NAMALWA (cell line): Measurements from ENCODE around the gene FAM234A.

Experiments
- DNase-seq: peaks from one replicate; pipeline ENCODE4 v3.0.0-alpha.2; 2015; ENCODE audit warnings: low spot score

FAM234A gene

DNA sequence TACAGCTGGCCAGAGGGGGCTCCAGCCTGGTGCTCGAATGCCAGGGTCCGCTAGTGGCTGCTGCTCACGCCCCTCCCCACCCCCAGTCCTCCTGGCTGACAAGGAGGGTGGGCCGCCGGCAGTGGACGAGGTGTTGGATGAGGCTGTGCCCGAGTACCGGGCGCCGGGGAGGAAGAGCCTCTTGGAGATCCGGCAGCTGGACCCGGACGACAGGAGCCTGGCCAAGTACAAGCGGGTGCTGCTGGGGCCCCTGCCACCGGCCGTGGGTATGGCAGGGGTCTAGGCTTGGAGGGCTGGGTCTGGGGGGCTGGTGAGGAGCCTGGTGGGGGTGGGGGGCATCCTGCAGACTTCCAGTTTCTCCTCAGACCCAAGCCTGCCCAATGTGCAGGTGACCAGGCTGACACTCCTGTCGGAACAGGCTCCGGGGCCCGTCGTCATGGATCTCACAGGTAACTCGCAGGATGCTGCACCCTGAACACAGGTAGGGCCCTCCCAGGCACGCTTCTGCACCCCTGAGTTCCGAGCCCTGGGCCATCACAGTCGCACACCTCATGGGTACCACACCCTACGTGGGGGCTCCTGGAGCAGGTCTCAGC is 47.1 kb downstream of the FAM234A start:
- DNase-seq, result no peak

DNA sequence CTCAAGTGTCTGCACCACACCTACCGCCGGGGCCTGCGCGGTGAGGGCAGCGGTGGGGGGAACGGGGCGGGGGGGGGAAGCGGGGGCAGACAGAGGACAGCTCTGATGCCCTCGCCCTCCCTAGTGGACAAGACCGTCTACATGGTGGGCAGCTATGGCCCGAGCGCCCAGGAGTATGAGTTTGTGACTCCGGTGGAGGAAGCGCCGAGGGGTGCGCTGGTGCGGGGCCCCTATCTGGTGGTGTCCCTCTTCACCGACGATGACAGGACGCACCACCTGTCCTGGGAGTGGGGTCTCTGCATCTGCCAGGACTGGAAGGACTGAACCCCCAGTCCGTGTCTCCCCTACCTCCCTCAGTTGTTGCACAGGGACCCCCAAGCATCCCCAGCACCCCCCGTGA is 47.9 kb downstream of the FAM234A start:
- no peak for DNase-seq

DNA sequence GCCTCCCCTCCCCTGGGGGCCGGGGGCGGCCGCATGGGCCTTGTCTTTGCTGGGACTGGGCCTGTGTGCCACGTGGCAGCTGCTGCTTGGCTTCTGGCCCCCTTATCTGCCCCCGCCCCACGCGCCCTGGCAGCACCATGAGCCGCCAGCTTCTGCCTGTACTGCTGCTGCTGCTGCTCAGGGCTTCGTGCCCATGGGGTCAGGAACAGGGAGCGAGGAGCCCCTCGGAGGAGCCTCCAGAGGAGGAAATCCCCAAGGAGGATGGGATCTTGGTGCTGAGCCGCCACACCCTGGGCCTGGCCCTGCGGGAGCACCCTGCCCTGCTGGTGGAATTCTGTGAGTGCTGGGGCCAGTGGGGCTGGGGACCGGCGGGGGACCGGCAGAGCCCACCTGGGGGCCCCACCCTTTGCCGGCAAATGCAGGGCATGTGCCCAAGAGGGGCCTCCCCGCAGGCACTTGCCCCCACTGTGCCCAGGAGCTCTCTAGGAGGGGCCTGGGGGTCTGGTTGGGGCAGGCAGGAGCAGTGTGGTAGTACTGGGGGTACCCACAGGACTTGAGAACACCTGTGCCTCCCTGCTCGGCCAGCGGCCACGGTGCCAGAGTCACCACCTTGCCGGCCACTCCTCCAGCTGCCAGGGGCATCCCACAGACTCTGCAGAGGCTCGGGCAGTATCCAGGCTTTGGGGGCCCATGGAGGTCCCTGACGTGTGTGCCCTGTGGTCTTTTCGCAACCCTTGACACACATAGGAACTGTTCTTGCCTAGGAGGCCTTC is 48.6 kb downstream of the FAM234A start, which contains the start of gene PDIA2:
Gene PDIA2, plus strand, starts transcription at position 132 of the 773 bp plus-strand sequence. Its CDS starts 6 bp downstream, at position 138.
- no peak for DNase-seq

DNA sequence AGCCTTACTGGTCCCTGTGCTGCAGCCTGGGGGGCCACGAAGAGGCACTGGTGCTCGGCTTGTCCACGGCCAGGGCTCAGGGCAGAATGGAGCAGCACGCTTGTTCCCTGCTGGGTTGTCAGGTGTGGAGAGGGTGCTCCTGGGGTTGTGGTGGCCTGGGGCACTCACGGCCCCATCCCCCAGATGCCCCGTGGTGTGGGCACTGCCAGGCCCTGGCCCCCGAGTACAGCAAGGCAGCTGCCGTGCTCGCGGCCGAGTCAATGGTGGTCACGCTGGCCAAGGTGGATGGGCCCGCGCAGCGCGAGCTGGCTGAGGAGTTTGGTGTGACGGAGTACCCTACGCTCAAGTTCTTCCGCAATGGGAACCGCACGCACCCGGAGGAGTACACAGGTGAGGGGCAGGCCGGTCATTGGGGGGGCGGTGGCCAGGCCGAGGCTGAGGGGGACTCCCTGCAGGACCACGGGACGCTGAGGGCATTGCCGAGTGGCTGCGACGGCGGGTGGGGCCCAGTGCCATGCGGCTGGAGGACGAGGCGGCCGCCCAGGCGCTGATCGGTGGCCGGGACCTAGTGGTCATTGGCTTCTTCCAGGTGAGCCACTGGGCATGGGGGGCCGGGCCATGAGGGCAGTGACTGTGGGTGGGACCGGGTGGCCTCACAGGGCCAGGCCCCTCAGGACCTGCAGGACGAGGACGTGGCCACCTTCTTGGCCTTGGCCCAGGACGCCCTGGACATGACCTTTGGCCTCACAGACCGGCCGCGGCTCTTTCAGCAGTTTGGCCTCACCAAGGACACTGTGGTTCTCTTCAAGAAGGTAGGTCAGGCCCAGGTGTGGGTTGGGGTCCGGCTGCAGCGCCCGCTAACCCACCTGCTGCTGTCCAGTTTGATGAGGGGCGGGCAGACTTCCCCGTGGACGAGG is 49.8 kb downstream of the FAM234A start:
- DNase-seq, result no peak

DNA sequence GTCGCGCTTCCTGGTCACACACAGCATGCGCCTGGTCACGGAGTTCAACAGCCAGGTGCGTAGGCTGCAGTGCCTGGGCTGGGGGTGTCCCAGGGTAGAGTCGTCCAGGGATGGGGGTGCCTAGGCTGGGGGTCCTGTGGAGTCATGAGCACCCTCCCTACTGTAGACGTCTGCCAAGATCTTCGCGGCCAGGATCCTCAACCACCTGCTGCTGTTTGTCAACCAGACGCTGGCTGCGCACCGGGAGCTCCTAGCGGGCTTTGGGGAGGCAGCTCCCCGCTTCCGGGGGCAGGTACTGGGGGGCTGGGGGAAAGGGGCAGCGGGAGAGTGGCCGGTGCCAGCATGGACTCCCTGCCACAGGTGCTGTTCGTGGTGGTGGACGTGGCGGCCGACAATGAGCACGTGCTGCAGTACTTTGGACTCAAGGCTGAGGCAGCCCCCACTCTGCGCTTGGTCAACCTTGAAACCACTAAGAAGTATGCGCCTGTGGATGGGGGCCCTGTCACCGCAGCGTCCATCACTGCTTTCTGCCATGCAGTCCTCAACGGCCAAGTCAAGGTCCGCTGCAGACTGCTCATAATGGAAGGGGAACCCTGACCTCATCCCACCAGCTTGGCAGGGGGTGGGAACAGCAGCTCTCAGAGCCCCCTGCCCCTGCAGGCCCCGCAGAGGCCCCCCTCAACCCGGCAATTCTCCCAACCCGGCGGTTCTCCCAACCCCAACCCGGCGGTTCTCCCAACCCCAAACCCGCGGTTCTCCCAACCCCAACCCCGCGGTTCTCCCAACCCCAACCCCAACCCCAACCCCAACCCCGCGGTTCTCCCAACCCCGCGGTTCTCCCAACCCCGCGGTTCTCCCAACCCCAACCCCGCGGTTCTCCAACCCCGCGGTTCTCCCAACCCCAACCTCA is 50.8 kb downstream of the FAM234A start:
- no peak for DNase-seq

DNA sequence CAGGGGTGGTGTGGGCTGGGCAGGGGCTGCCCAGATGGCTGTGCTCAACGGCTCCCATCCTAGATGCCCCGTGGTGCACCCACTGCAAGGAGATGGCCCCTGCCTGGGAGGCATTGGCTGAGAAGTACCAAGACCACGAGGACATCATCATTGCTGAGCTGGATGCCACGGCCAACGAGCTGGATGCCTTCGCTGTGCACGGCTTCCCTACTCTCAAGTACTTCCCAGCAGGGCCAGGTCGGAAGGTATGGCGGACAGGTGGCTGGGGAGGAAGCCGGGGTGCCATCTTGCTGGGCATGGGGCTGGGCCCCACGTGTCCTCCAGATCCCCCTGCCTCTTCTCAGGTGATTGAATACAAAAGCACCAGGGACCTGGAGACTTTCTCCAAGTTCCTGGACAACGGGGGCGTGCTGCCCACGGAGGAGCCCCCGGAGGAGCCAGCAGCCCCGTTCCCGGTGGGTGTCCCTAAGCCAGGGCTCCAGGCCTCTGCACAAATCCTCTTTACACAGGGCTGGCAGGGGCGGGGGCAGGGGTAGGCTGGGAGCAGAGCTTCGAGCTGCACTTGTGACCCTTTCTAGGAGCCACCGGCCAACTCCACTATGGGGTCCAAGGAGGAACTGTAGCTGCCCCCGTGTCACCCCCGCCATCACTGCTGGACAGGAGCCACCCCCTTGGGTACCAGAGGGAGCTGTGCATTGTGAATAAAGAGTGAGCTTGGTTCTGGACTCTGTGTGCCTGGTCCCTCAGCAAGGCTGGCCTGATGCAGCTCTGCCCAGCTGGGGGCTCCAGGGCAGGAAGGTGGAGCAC is 52.1 kb downstream of the FAM234A start:
- DNase-seq, result no peak

DNA sequence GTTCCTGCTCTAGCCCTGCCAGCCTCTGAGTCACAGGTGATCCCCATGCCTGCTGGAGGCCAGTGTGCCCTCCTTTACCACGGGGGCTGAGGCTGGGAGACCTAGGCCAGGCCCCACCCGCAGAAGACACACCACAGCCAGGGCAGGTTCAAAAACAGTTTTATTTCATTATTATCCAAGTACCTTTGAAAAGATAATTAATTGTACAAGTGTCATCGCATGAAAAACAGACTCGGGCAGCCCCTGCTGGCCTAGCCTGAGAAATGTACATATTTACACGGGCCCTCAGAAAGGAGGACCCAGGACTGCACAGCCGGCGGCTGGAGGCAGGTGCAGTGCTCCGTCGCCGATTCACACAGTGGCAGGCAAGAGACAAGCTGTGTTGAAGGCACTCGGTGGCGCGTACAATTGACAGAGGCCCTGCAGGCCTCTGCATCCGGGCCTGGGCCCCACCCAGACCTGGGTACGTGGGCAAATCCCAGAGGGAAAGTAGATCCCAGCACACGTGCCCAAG is 52.7 kb downstream of the FAM234A start:
- peak; percentile 33 for DNase-seq

DNA sequence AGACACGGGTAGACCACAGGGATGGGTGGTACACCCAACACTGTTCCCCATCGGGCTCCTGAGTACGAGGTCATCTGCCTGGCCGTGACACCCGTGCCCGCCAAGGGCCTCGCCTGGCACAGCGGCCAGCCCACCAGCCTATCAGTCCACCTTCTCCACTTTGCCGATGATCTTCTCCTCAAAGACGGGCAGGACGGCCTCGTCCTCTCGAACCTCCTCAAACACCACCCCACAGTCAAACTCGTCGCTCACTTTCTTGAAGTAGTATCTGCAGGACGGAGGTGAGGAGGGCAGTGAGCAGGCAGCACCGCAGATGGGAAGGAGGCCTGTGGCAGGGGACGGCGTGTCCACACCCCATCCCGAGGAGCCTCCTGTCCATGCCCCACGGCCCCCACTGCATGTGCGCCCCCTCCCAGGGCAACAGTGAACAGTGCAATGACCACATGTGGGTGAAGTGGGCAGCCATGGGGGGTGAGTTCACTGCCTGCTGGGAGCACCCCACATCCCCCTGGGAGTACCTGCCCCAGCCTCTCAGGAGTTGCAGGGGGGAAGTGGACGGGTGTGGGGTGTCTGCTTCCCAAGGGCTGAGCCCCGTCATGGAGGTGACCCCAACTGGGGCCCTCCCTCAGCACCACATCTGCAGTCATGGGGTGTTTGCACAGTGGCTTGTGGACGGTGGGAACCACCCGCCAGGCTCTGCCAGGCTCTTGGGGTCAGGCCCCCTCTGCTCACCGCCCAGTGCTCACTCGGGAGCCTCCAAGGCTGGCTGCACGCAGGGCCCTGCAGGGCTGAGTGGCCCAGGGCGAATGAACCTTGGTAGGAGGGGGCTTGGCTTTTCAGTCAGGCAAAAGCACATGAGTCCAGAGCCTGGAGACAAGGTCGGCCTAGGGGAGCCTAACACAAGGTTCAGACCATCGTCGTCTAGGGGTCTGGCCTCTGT is 53.6 kb downstream of the FAM234A start:
- DNase-seq, result no peak

DNA sequence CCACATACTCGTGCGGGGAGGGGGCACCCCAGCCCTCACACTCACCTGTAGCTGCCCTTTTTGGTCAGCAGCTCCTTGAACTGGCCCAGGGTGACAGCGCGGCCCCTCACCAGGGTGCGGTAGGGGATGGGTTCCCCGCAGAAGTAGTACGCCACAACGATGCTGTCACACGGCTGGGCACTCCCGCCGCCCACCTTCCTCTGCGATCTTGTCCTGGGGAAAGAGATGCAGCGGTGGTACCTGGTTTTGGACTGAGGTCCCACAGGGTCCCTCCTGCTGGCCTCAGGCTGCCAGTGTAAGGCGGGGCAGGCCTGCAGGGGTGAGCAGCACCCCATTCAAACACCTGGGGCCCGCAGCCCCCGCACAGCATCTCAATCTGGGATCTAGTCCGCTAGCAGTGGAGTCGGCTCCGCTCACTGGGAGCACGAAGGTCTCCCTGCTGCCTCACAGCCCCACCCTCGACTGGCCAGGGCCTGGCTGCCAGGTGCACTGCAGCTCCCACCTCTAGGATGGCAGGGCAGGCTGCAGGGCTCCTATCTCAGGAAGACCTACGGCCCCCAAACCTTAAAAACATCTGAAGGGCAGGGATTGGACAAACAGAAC is 54.9 kb downstream of the FAM234A start:
- no peak for DNase-seq

DNA sequence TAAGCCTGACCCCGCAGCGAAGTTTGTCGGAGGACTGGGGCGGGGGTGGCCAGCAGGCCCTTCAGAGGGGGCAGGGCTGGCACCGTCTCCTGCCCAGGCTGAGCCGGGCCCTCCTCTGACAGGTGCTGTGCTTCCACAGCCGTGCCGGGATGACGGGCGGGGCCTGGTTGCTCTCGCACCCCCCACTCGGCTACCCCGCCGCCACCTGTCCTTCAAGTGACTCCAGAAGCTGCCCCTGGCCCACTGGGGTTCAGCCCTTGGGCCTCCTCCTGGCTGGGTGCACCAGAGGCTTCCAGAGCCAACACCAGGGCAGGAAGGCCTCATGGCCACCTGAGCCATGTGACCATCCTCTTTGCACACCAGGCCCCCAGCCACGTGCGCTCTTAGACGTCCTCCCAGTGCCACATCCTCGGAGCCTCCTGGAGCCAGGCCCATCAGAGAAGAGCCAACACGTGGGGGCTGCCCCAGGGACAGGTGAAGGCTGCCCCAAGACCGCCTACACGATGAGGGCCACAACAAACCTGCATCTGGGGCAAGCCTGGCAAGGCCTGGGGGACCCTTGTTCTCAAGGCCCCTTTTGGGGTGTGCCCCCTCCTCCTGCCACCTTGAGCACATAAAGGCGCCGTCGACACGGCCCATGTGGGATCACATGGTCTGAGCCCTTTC is 55.5 kb downstream of the FAM234A start:
- DNase-seq, result no peak

DNA sequence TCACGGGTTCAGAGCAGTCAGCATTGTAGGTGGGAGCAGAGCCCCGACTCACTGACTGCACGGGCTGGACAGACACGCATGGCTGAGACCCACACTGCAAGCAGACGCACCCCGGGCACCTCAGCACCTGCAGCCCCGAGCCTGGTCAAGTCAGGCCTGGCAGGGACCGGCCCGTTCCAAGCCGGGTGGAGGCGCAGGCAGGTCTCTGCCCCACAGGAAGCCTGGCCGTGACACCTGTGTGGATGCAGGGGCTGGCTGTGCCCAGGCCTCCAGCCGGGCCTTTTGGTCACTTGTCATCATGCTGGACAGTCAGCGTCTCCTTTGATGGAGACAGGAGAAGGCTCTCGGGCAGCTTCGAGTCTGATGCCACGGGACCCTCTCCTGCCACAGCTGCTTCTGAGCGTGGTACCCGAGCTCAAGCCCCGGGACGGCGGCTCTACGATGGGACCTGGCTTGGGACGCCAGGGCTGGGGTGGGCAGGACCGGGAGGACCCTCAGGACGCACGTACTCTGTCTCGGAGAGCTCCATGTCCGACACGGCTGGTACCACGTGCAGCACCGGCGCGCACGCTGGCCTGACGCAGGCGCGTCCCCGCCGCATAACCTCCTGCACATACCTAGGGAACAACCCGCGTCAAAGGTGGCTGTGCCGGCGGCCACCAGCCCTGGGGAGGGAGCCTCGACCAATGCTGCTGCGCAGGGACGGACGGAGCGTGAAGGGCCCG is 56.2 kb downstream of the FAM234A start:
- no peak for DNase-seq

DNA sequence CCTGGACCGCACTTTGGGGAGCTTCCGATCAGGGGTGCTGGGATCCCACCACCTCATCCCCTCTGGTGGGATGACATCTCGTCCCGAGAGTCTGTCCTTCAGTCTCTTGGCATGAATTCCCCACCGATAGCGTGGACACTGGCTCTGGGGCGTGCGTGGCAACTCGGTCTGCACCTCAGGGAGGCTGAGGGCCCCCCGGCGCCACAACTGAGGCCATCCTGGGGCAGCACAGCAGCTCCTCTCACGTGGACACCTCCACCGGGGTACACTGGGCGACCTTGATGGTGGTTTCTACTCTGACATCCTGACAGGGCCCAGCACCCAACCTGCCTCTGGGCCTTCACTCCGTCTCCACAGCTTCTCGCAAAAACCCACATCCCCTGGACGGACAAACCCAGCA is 56.9 kb downstream of the FAM234A start:
- no peak for DNase-seq

DNA sequence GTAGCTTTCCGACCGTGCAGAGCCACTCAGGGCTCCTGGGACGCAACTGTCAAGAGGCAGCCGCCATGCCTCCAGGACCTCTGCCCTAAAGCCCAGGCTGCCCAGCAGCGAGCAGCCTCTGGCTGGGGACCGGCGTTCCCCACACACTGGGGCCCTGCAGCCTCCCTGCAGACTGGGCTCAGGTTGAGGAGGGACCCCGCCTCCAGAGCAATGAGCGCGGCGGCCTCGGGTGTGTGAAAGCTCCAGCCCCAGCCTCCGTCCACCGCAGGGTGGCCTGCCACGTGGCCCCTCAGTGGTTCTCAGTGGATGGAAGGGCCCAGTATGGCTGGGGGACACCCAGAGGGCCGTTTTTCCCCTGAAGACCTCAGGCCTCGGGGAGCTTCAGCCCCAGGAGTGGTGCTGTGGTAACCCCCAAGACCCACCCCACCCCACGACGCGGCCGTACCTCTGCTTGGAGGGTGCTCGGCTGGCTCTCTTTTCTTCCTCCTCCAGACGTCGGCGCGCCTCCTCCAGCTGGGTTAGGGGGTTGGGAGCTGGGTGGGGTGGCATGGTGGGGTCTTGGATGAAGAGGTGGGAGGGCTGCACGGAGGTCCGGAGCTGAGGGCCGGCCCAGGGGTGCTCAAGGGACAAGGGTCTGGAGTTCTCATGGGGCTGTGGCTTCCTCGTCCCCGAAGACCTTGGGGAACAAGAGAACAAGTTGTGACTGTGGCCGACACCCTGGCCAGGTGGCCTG is 58.6 kb downstream of the FAM234A start:
- DNase-seq, result no peak

DNA sequence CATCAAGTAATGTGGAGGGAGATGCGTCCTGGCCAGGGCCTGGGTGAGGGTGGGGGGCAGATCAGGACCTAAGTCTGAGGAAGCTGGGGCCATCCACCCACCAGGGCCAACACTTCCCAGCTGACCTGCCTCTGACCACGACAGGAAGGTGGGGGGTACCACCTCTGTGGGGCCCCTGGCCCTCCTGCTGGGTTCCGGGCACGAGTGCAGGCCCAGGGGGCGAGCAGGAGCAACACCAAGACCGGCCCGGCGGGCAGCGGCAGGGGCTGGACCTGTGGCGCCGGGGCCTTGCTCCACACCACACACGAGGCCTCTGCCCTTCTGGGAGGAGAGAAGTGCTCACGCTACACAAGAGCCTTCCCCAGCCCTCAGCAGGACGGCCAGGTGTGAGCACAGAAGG is 61.7 kb downstream of the FAM234A start:
- no peak for DNase-seq

DNA sequence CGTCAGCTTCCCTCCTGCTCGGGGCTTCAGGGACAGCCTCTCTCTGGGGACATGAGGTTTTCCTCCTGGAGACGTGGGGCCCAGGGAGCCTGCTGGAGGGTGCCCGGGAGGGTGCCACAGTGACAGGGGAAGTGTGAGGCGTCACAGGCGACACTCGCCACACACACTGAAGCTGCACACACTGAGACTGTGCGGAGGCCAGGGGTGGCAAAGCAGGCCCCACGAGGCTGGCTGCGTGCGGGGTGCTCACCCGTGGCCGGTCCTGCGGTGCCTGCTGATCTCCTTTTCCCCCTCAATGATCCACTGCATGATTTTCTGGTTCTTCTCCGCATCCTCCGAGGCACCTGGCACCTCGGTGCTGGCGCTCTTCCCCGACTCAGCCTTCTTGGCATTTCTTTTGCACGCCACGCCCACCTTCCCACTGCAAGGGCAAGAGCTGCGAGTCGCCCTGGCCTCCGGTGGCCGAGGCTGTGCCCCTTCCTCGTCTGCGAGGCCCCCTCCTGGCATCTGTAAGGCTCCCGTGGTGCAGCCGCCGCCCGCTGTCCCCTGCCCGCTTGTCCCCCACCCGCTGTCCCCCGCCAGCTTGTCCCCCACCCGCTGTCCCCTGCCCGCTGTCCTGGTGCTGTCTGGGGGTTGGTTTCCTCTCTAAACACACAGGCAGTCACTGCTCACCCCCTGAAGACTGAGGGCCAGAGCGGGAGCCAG is 62.3 kb downstream of the FAM234A start:
- DNase-seq, result no peak

DNA sequence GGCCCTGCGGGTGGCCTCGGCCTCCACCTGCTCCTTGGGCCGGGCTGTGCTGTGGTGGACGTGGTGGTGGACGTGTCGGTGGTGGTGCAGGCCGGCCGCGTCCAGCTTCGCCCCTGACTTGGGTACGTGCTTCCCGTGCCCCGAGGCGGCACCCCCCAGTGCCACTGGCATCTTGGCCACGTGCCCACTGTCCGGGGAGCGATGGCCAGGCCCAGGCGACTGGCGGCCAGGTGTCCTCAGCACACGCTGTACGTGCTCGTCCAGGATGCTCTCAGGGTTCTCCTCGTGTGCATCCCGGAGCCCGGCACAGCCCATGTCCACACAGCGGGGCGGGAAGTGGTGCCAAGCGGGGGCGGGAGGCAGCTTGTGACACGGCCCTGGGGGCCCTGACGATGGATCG is 63.2 kb downstream of the FAM234A start:
- no peak for DNase-seq
